HUES6 (cell line): ENCODE measurements around the gene FARP1.
A peak's percentile ranks its signal among the peaks of the same experiment; 100 is the strongest.

Experiments used
- H3K27ac ChIP-seq: 2 replicates; pipeline ENCODE4 v1.7.0; 2013; ENCODE audit warnings: low read depth, mild to moderate bottlenecking, low read length, inconsistent platforms
- H3K27me3 ChIP-seq: 2 replicates; pipeline ENCODE4 v1.6.1; 2013; ENCODE audit warnings: low read length; ENCODE audit not compliant: control insufficient read depth, insufficient read depth
- H3K36me3 ChIP-seq: 2 replicates; pipeline ENCODE4 v1.6.1; 2013; ENCODE audit warnings: low read length; ENCODE audit not compliant: control insufficient read depth, insufficient read depth
- H3K4me1 ChIP-seq: 2 replicates; pipeline ENCODE4 v1.6.1; 2013; ENCODE audit warnings: low read length; ENCODE audit not compliant: control insufficient read depth, insufficient read depth
- H3K4me3 ChIP-seq: 2 replicates; pipeline ENCODE4 v1.5.1; 2013; ENCODE audit warnings: low read depth, low read length
- H3K9ac ChIP-seq: one replicate; pipeline ENCODE4 v1.6.1; 2013; ENCODE audit warnings: mild to moderate bottlenecking, low read length
- H3K9me3 ChIP-seq: 2 replicates; pipeline ENCODE4 v1.6.1; 2013; ENCODE audit warnings: low read depth, low read length; ENCODE audit not compliant: control insufficient read depth, insufficient read depth

The FARP1 gene

GRCh38 chr13:98325724-98326123, 182.8 kb downstream of the FARP1 start:
- Histone ChIP-seq H3K27me3 (no peaks in the 10 kb centered on the region), H3K9me3 (no peaks in the 10 kb centered on the region), H3K4me3 (no peak overlapping the region), H3K36me3 (no peaks in the 10 kb centered on the region), H3K9ac (no peak overlapping the region), H3K27ac (no peak overlapping the region), H3K4me1 (peaks cover 49% of the 10 kb centered on the region)

- Histone ChIP-seq H3K4me1 (peaks cover 49% of the 10 kb centered on the region), H3K36me3 (no peaks in the 10 kb centered on the region), H3K9me3 (no peaks in the 10 kb centered on the region), H3K27me3 (no peaks in the 10 kb centered on the region), H3K27ac (no peak overlapping the region), H3K9ac (no peak overlapping the region), H3K4me3 (no peak overlapping the region)
These were observed 183.4 kb downstream of the FARP1 start for GRCh38 chr13:98326291-98326690.

GRCh38 chr13:98327371-98328270, 184.7 kb downstream of the FARP1 start:
- H3K9me3 ChIP-seq, result no peaks in the 10 kb centered on the region
- no peaks in the 10 kb centered on the region for H3K27me3 ChIP-seq
- peak overlapping the region; percentile 33 for H3K4me3 ChIP-seq
- peak overlapping the region; percentile 30 for H3K9ac ChIP-seq
- H3K36me3 ChIP-seq, result no peaks in the 10 kb centered on the region
- peaks cover 61% of the 10 kb centered on the region for H3K4me1 ChIP-seq
- peak overlapping the region; percentile 39 for H3K27ac ChIP-seq

- H3K4me3 ChIP-seq, result peak overlapping the region; percentile 33
- peaks cover 68% of the 10 kb centered on the region for H3K4me1 ChIP-seq
- no peak overlapping the region for H3K9ac ChIP-seq
- H3K27ac ChIP-seq, result peak overlapping the region; percentile 39; the same call in 1 of the 2 replicates
- no peaks in the 10 kb centered on the region for H3K9me3 ChIP-seq
- no peaks in the 10 kb centered on the region for H3K36me3 ChIP-seq
- no peaks in the 10 kb centered on the region for H3K27me3 ChIP-seq
These were observed 185.6 kb downstream of the FARP1 start for GRCh38 chr13:98328511-98328910.

GRCh38 chr13:98332222-98332621, 189.3 kb downstream of the FARP1 start:
- no peak overlapping the region for H3K9ac ChIP-seq

GRCh38 chr13:98332691-98333090, 189.8 kb downstream of the FARP1 start:
- Histone ChIP-seq H3K9ac (no peak overlapping the region), H3K4me3 (no peak overlapping the region), H3K36me3 (no peaks in the 10 kb centered on the region), H3K27ac (no peak overlapping the region), H3K9me3 (peaks cover 13% of the 10 kb centered on the region; the same call in 1 of the 2 replicates), H3K4me1 (peaks cover 40% of the 10 kb centered on the region), H3K27me3 (no peaks in the 10 kb centered on the region)

More at GRCh38 chr13:98332222-98332621, 189.3 kb downstream of the FARP1 start:
- Histone ChIP-seq H3K27ac (no peak overlapping the region), H3K9me3 (peaks cover 13% of the 10 kb centered on the region; the same call in 1 of the 2 replicates), H3K4me1 (peaks cover 45% of the 10 kb centered on the region), H3K36me3 (no peaks in the 10 kb centered on the region), H3K27me3 (no peaks in the 10 kb centered on the region), H3K4me3 (no peak overlapping the region)

GRCh38 chr13:98333486-98333885, 190.6 kb downstream of the FARP1 start:
- H3K4me1 ChIP-seq, result peaks cover 32% of the 10 kb centered on the region
- H3K9me3 ChIP-seq, result peaks cover 13% of the 10 kb centered on the region; the same call in 1 of the 2 replicates
- no peaks in the 10 kb centered on the region for H3K36me3 ChIP-seq
- no peak overlapping the region for H3K9ac ChIP-seq
- no peaks in the 10 kb centered on the region for H3K27me3 ChIP-seq
- H3K4me3 ChIP-seq, result no peak overlapping the region
- no peak overlapping the region for H3K27ac ChIP-seq

GRCh38 chr13:98334620-98335205, 191.8 kb downstream of the FARP1 start:
- Histone ChIP-seq H3K27ac (no peak overlapping the region), H3K9ac (no peak overlapping the region), H3K4me1 (peaks cover 25% of the 10 kb centered on the region), H3K9me3 (peaks cover 13% of the 10 kb centered on the region; the same call in 1 of the 2 replicates), H3K4me3 (no peak overlapping the region), H3K27me3 (no peaks in the 10 kb centered on the region), H3K36me3 (no peaks in the 10 kb centered on the region)

GRCh38 chr13:98335721-98336120, 192.8 kb downstream of the FARP1 start:
- H3K9me3 ChIP-seq, result peaks cover 13% of the 10 kb centered on the region; the same call in 1 of the 2 replicates
- H3K27me3 ChIP-seq, result no peaks in the 10 kb centered on the region
- no peak overlapping the region for H3K27ac ChIP-seq
- H3K4me1 ChIP-seq, result peaks cover 20% of the 10 kb centered on the region
- H3K9ac ChIP-seq, result no peak overlapping the region
- H3K4me3 ChIP-seq, result no peak overlapping the region
- no peaks in the 10 kb centered on the region for H3K36me3 ChIP-seq

GRCh38 chr13:98338310-98338709, 195.4 kb downstream of the FARP1 start:
- Histone ChIP-seq H3K27me3 (no peaks in the 10 kb centered on the region), H3K9me3 (peaks cover 13% of the 10 kb centered on the region; the same call in 1 of the 2 replicates), H3K4me1 (peaks cover 4% of the 10 kb centered on the region; the same call in 1 of the 2 replicates), H3K4me3 (no peak overlapping the region), H3K27ac (no peak overlapping the region), H3K36me3 (no peaks in the 10 kb centered on the region), H3K9ac (no peak overlapping the region)
